Measurements from ENCODE around the gene EPN1. TPM values are rescaled to one million over a fixed set of nuclear protein-coding genes. Genes with fewer than 3 reads are reported as not detected.

Gene EPN1
- total RNA-seq, 4 donors from 2014 or later: 44.8 to 165 (median 70.2) TPM

DNA sequence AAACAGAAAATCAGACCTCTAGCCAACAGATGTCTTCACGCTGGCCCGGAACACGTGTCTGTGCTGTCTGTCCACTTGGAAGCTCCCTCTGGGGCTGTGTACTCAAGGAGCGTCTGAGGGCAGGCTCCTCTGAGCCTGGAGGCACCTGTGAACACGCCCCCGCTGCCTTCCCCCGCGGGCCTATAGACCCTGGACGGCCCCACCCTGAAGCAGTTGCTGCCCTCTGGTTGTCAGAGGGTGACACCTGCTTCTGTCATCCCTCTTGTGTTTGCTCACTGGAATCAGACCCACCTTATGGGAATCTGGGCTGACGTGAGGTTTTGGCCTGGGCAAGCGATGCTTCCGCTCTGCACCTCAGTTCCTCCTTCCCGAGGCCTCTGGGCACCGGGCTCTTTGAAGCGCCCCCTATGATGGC lies 19.2 kb downstream of the EPN1 start:
- peaks cover 0 to 100% of the 10 kb centered on the region in 2 donors for H3K36me3 ChIP-seq
- no peaks in the 10 kb centered on the region for H3K9me3 ChIP-seq
- TF ChIP-seq POLR2AphosphoS5 (IDR thresholded peaks at IDR 0.05) (no peak), EP300 (IDR thresholded peaks at IDR 0.05) (no peak), POLR2A (IDR thresholded peaks at IDR 0.05) (no peak)
- TF ChIP-seq, protein P1, sequence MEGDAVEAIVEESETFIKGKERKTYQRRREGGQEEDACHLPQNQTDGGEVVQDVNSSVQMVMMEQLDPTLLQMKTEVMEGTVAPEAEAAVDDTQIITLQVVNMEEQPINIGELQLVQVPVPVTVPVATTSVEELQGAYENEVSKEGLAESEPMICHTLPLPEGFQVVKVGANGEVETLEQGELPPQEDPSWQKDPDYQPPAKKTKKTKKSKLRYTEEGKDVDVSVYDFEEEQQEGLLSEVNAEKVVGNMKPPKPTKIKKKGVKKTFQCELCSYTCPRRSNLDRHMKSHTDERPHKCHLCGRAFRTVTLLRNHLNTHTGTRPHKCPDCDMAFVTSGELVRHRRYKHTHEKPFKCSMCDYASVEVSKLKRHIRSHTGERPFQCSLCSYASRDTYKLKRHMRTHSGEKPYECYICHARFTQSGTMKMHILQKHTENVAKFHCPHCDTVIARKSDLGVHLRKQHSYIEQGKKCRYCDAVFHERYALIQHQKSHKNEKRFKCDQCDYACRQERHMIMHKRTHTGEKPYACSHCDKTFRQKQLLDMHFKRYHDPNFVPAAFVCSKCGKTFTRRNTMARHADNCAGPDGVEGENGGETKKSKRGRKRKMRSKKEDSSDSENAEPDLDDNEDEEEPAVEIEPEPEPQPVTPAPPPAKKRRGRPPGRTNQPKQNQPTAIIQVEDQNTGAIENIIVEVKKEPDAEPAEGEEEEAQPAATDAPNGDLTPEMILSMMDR (IDR thresholded peaks at IDR 0.05): no peak

DNA sequence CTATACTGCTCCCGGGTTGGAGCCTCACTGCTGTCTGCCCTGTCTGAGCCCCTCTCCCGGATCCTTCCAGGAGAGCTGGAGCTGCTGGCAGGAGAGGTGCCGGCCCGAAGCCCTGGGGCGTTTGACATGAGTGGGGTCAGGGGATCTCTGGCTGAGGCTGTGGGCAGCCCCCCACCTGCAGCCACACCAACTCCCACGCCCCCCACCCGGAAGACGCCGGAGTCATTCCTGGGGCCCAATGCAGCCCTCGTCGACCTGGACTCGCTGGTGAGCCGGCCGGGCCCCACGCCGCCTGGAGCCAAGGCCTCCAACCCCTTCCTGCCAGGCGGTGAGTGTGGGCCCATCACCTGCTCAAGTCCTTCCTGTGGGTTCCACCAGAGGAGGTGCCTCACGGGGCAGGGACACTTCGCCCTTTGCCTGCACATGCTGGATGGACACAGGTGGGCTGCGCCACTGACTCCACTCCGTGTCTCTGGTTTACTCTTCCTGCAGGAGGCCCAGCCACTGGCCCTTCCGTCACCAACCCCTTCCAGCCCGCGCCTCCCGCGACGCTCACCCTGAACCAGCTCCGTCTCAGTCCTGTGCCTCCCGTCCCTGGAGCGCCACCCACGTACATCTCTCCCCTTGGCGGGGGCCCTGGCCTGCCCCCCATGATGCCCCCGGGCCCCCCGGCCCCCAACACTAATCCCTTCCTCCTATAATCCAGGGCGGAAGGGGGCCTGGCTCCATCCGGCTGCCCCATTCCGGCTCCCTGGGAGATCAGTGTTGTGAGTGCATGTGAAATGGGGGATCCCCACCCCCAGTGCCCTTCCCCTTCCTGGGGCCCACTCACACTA lies 19.8 kb downstream of the EPN1 start:
- Histone ChIP-seq H3K36me3 (peaks cover 0 to 100% of the 10 kb centered on the region in 2 donors), H3K4me3 (no peak overlapping the region), H3K9me3 (no peaks in the 10 kb centered on the region), H3K27me3 (no peaks in the 10 kb centered on the region), H3K27ac (no peak overlapping the region), H3K4me1 (no peaks in the 10 kb centered on the region)
- no peak for ATAC-seq
- whole genome bisulfite sequencing, 2 donors (ENCODE audit: low coverage in 1 of 2): 68 to 92% methylated on average over 5 to 17 of the region's 37 CpGs
- no peak for TF ChIP-seq POLR2A (IDR thresholded peaks at IDR 0.05)
- TF ChIP-seq POLR2AphosphoS5 (IDR thresholded peaks at IDR 0.05): no peak
- TF ChIP-seq, protein P1 (IDR thresholded peaks at IDR 0.05): no peak

More for the DNA sequence above, 19.2 kb downstream of the EPN1 start:
- Histone ChIP-seq H3K27me3 (no peaks in the 10 kb centered on the region), H3K4me1 (no peaks in the 10 kb centered on the region), H3K27ac (no peak overlapping the region), H3K4me3 (no peak overlapping the region)
- 76 to 82% methylated on average over 4 to 6 of the region's 15 CpGs for WGBS, 2 donors (ENCODE audit: low coverage in 1 of 2)
- no peak for ATAC-seq

DNA sequence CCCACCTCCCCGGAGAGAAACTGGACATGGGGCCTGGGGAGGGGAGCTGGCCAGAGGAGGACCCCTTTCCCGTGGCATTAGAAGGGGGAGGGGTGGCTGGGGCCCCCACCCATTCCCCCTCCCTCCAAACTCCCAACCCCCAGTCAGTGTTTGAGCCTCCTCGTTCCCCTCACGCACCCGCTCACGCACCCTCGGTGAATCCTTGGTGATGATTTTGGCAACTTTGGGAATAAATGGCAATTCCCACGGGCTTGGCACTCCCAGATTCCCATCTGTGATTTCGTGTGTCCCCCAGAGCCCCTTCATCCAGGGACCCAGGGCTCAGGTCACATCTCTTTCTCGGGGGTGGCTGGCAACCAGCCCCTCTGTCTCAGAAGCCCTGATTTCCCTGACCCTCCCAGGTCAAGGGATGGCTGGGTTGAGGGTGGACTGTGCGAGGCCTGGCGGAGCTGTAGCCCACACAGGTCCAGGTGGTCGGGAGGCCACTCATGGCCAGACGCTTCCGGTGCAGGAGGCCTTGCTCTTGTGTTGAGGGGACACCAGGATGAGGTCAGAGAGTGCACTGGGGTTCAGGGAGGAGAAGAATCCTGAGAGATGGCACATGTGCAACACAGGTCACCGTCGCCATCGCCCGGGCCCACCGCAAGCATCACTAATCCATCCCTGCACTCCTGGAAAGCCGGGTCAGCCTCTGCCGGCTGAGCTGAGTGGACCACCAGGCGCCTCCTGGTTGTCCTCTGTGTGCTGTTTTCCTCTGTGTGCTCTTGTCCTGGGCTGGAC lies 20.7 kb downstream of the EPN1 start:
- no peak overlapping the region for H3K4me3 ChIP-seq
- TF ChIP-seq POLR2AphosphoS5 (IDR thresholded peaks at IDR 0.05) (no peak), EP300 (IDR thresholded peaks at IDR 0.05) (no peak), POLR2A (IDR thresholded peaks at IDR 0.05) (no peak)
- TF ChIP-seq, protein P1 (IDR thresholded peaks at IDR 0.05): no peak
- no peaks in the 10 kb centered on the region for H3K9me3 ChIP-seq
- no peak overlapping the region for H3K27ac ChIP-seq
- peaks cover 0 to 100% of the 10 kb centered on the region in 2 donors for H3K36me3 ChIP-seq
- ATAC-seq: no peak
- WGBS, 2 donors (ENCODE audit: low coverage in 1 of 2): no CpG with 5 or more reads among the region's 23 CpGs
- no peaks in the 10 kb centered on the region for H3K4me1 ChIP-seq
- no peaks in the 10 kb centered on the region for H3K27me3 ChIP-seq

DNA sequence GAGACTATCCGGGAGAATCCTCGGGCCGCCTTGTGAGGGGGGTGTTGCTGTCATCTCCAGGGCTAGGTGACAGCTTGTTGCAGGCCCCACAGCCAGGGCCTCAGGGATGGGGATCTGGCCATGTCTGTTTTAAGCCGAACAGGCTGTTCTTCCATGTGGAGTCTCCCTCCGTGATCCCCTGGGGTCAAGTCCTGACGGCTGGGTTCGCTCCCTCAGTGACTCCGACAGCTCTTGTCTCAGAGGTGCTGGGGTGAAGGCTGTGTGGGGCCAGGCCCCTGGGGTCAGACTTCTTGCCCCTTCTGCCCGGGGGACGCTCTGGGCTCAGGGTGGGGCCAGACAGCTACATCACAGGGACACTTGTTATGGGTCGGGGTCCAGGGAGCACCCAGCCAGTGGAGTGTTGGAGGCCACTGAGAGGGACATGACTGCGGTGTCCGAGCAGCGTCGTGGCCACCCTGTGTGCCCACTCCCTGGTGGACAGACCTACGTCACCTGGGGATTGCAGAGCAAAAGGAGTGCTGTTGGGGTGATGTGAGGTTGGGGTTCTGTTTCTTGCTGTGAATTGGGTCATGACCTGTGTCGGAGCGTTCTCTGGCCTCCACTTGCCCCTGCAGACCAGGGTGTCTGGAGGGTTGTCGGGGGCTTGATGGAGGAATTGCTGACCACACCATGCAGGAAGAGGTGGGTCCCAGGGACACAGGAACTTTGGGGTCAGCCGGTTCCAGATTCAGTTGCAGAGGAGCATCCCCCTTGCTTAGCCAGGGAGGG lies 21.5 kb downstream of the EPN1 start:
- Histone ChIP-seq H3K27ac (no peak overlapping the region), H3K4me1 (no peaks in the 10 kb centered on the region), H3K36me3 (peaks cover 0 to 94% of the 10 kb centered on the region in 2 donors), H3K27me3 (no peaks in the 10 kb centered on the region), H3K9me3 (no peaks in the 10 kb centered on the region), H3K4me3 (no peak overlapping the region)
- TF ChIP-seq EP300 (IDR thresholded peaks at IDR 0.05): no peak
- TF ChIP-seq POLR2AphosphoS5 (IDR thresholded peaks at IDR 0.05): no peak
- TF ChIP-seq POLR2A (IDR thresholded peaks at IDR 0.05): no peak
- TF ChIP-seq, protein P1 (IDR thresholded peaks at IDR 0.05): no peak
- no peak for ATAC-seq
- WGBS, 2 donors (ENCODE audit: low coverage in 1 of 2): 92 to 100% methylated on average over 3 to 4 of the region's 20 CpGs
